Measurements from ENCODE around the gene JADE2.
"Not testable (repeated sequence)": the region's sequence is repeated elsewhere in the genome, so short reads cannot be mapped to it uniquely, and the experiment has no call there.

The JADE2 gene

GRCh38 chr5:134590992-134591659 is 65.7 kb downstream of the JADE2 start:
- no peak for DNase-seq (ENCODE audit: low read depth in 2 of 2)

GRCh38 chr5:134592141-134592746 is 66.8 kb downstream of the JADE2 start:
- no peak for DNase-seq (ENCODE audit: low read depth in 2 of 2)

- DNase-seq (ENCODE audit: low read depth in 2 of 2): no peak
Observed at GRCh38 chr5:134594336-134594735, 68.9 kb downstream of the JADE2 start.

GRCh38 chr5:134594797-134595457 is 69.5 kb downstream of the JADE2 start:
- DNase-seq (ENCODE audit: low read depth in 2 of 2): no peak

- DNase-seq (ENCODE audit: low read depth in 2 of 2): no peak
Observed at GRCh38 chr5:134595458-134595838, 70.0 kb downstream of the JADE2 start.

GRCh38 chr5:134599820-134600219 is 74.3 kb downstream of the JADE2 start:
- not testable (repeated sequence) for DNase-seq (ENCODE audit: low read depth in 2 of 2)

- no peak for DNase-seq (ENCODE audit: low read depth in 2 of 2)
Observed at GRCh38 chr5:134600600-134600999, 75.1 kb downstream of the JADE2 start.

- DNase-seq (ENCODE audit: low read depth in 2 of 2): no peak
Observed at GRCh38 chr5:134603059-134603458, 77.6 kb downstream of the JADE2 start.

GRCh38 chr5:134604908-134605307 is 79.4 kb downstream of the JADE2 start:
- no peak for DNase-seq (ENCODE audit: low read depth in 2 of 2)

- no peak for DNase-seq (ENCODE audit: low read depth in 2 of 2)
Observed at GRCh38 chr5:134606726-134607125, 81.3 kb downstream of the JADE2 start.

- DNase-seq (ENCODE audit: low read depth in 2 of 2): no peak
Observed at GRCh38 chr5:134608555-134608954, 83.1 kb downstream of the JADE2 start.

- DNase-seq (ENCODE audit: low read depth in 2 of 2): no peak
Observed at GRCh38 chr5:134609232-134609851, 83.9 kb downstream of the JADE2 start.

- no peak for DNase-seq (ENCODE audit: low read depth in 2 of 2)
Observed at GRCh38 chr5:134610725-134611124, 85.3 kb downstream of the JADE2 start.

- no peak for DNase-seq (ENCODE audit: low read depth in 2 of 2)
Observed at GRCh38 chr5:134611515-134611914, 86.0 kb downstream of the JADE2 start.

- DNase-seq (ENCODE audit: low read depth in 2 of 2): no peak
Observed at GRCh38 chr5:134614450-134615085, 89.1 kb downstream of the JADE2 start.

- no peak for DNase-seq (ENCODE audit: low read depth in 2 of 2)
Observed at GRCh38 chr5:134620634-134621033, 95.2 kb downstream of the JADE2 start.

- no peak for DNase-seq (ENCODE audit: low read depth in 2 of 2)
Observed at GRCh38 chr5:134625559-134625958, 100.1 kb downstream of the JADE2 start.

- DNase-seq (ENCODE audit: low read depth in 2 of 2): no peak
Observed at GRCh38 chr5:134626369-134627014, 101.0 kb downstream of the JADE2 start.

Data from activated CD8-positive, alpha-beta memory T cell treated with anti-CD3 and anti-CD28 coated beads for 4 hours (primary cell).